GM21528 (cell line): Measurements from ENCODE around the gene CAMTA2.
"Not testable (repeated sequence)": the region's sequence is repeated elsewhere in the genome, so short reads cannot be mapped to it uniquely, and the experiment has no call there.

Experiments used
- ATAC-seq: cut with Tn5 transposase; IDR thresholded peaks from one replicate; pipeline ENCODE4 v1.9.1; 2021; ENCODE audit warnings: mild to moderate bottlenecking, moderate library complexity; ENCODE audit not compliant: unreplicated experiment, low FRiP score

The CAMTA2 gene

GRCh38 chr17:4937553-4937952 lies 49.9 kb downstream of the CAMTA2 start:
- no peak for ATAC-seq

- no peak for ATAC-seq
These were observed 51.0 kb downstream of the CAMTA2 start for GRCh38 chr17:4936436-4936835.

- ATAC-seq: no peak
These were observed 51.8 kb downstream of the CAMTA2 start for GRCh38 chr17:4935650-4936049.

- no peak for ATAC-seq
These were observed 53.1 kb downstream of the CAMTA2 start for GRCh38 chr17:4934173-4934979.

GRCh38 chr17:4933646-4934045 lies 53.8 kb downstream of the CAMTA2 start:
- no peak for ATAC-seq

GRCh38 chr17:4932756-4933155 lies 54.7 kb downstream of the CAMTA2 start:
- ATAC-seq: no peak

GRCh38 chr17:4931963-4932362 lies 55.5 kb downstream of the CAMTA2 start, which contains the start of gene GP1BA:
Gene GP1BA, plus strand, starts transcription at chr17:4932277. Its CDS starts 328 bp downstream, at chr17:4932605.
- no peak for ATAC-seq

- no peak for ATAC-seq
These were observed 58.6 kb downstream of the CAMTA2 start for GRCh38 chr17:4928881-4929280.

- not testable (repeated sequence) for ATAC-seq
These were observed 60.7 kb downstream of the CAMTA2 start for GRCh38 chr17:4926577-4927335.

GRCh38 chr17:4921320-4921719 lies 66.2 kb downstream of the CAMTA2 start:
- ATAC-seq: no peak

- no peak for ATAC-seq
These were observed 67.0 kb downstream of the CAMTA2 start for GRCh38 chr17:4920351-4921048.

GRCh38 chr17:4919511-4920047 lies 67.9 kb downstream of the CAMTA2 start:
- ATAC-seq: no peak
